ENCODE results near the gene OR51B5. TPM values are rescaled to one million over a fixed set of nuclear protein-coding genes. Genes with fewer than 3 reads are reported as not detected.

OR51B5 gene
- total RNA-seq, 2 donors from 2014 or later = not detected

Other genes starting within 250 kb of the OR51B5 start
- gene OR52A5, start 205.2 kb downstream of the OR51B5 start, total RNA-seq = not detected
- gene OR52A1, start 188.8 kb downstream of the OR51B5 start, total RNA-seq = not detected
- gene OR51V1, start 142.8 kb downstream of the OR51B5 start, total RNA-seq = not detected
- gene HBB, start 116.5 kb downstream of the OR51B5 start, total RNA-seq = 100 to 1,000 TPM in 1 of 2 donors, 1 to 10 TPM in 1; 3.0 to 113 TPM
- not detected for gene HBD, start 109.0 kb downstream of the OR51B5 start, total RNA-seq
- gene HBG1, start 93.7 kb downstream of the OR51B5 start, total RNA-seq = 1 to 10 TPM in 1 of 2 donors, not detected in 1; 5.7 TPM
- 10 to 100 TPM in 1 of 2 donors, not detected in 1; 14.9 TPM for gene HBG2, start 88.7 kb downstream of the OR51B5 start, total RNA-seq
- 1 to 10 TPM in 1 of 2 donors, not detected in 1; 4.0 TPM for gene HBE1, start 73.6 kb downstream of the OR51B5 start, total RNA-seq
- not detected for gene OR51B4, start 41.6 kb downstream of the OR51B5 start, total RNA-seq
- not detected for gene OR51B2, start 19.2 kb downstream of the OR51B5 start, total RNA-seq
- gene OR51B6, start 8.0 kb upstream of the OR51B5 start, total RNA-seq = not detected
- gene OR51M1, start 40.3 kb upstream of the OR51B5 start, total RNA-seq = not detected
- gene OR51Q1, start 78.6 kb upstream of the OR51B5 start, total RNA-seq = not detected
- gene OR51I1, start 98.0 kb upstream of the OR51B5 start, total RNA-seq = not detected
- gene OR51I2, start 105.8 kb upstream of the OR51B5 start, total RNA-seq = not detected
- not detected for gene OR52D1, start 145.2 kb upstream of the OR51B5 start, total RNA-seq
- not detected for gene UBQLN3, start 166.4 kb upstream of the OR51B5 start, total RNA-seq
- gene UBQLNL, start 173.2 kb upstream of the OR51B5 start, total RNA-seq = under 1 TPM in 1 of 2 donors, not detected in 1; 0.22 TPM
- not detected for gene OR52H1, start 205.0 kb upstream of the OR51B5 start, total RNA-seq
- gene OR52B6, start 237.4 kb upstream of the OR51B5 start, total RNA-seq = not detected

Data from colonic mucosa (tissue), 2 donors.